ENCODE measurements around the gene YJEFN3. TPM values are rescaled to one million over a fixed set of nuclear protein-coding genes. Genes with fewer than 3 reads are reported as not detected.

The YJEFN3 gene
- total and polyA plus RNA-seq, 4 donors: 0.19 to 0.88 (median 0.63) TPM

DNA sequence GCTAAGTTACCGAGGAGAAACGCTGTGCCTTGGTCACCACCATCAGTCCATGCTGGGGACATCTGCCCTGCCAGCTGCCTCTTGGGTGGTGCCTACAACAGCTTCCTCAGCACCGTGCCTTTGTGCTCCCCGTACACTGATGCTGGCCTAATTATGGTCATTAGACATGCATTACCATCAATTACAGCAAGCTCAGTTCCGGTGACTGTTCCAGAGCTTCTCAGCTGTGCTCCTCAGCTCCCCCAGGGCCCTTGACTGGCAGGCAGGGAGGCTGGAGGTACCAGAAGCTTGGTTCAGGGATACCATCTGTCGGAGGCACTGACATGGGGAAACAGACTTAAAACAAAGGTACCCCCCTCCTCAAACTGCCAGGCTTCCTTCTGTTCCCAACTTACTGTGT, 49.5 kb downstream of the YJEFN3 start:
- TF ChIP-seq EGR1 (IDR thresholded peaks at IDR 0.05; ENCODE audit: low read depth in 2 of 2): no peak
- no peak for TF ChIP-seq JUND (IDR thresholded peaks at IDR 0.05)
- TF ChIP-seq NR2F2 (IDR thresholded peaks at IDR 0.05): no peak
- TF ChIP-seq HNF4A (conservative IDR thresholded peaks at IDR 0.05): no peak
- TF ChIP-seq REST (IDR thresholded peaks at IDR 0.05): no peak
- no peak for TF ChIP-seq HNF4G (IDR thresholded peaks at IDR 0.05)
- TF ChIP-seq TAF1 (conservative IDR thresholded peaks at IDR 0.05): no peak
- TF ChIP-seq GABPA (IDR thresholded peaks at IDR 0.05 in 1 of 2, conservative IDR thresholded peaks at IDR 0.05 in 1 of 2): no peak
- no peak for TF ChIP-seq YY1 (IDR thresholded peaks at IDR 0.05)
- no peak for TF ChIP-seq ATF3 (IDR thresholded peaks at IDR 0.05)
- no peak for TF ChIP-seq SP1 (IDR thresholded peaks at IDR 0.05)
- TF ChIP-seq, protein P1, sequence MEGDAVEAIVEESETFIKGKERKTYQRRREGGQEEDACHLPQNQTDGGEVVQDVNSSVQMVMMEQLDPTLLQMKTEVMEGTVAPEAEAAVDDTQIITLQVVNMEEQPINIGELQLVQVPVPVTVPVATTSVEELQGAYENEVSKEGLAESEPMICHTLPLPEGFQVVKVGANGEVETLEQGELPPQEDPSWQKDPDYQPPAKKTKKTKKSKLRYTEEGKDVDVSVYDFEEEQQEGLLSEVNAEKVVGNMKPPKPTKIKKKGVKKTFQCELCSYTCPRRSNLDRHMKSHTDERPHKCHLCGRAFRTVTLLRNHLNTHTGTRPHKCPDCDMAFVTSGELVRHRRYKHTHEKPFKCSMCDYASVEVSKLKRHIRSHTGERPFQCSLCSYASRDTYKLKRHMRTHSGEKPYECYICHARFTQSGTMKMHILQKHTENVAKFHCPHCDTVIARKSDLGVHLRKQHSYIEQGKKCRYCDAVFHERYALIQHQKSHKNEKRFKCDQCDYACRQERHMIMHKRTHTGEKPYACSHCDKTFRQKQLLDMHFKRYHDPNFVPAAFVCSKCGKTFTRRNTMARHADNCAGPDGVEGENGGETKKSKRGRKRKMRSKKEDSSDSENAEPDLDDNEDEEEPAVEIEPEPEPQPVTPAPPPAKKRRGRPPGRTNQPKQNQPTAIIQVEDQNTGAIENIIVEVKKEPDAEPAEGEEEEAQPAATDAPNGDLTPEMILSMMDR (IDR thresholded peaks at IDR 0.05; ENCODE audit: low read depth, low read length, missing input control): no peak
- TF ChIP-seq FOXA1 (IDR thresholded peaks at IDR 0.05): no peak
- Histone ChIP-seq H3K4me1 (ENCODE audit: control insufficient read depth in 4 of 4, insufficient read depth in 4 of 4, low read length in 3 of 4) (no peaks in the 10 kb centered on the region), H3K9ac (ENCODE audit: low read depth in 1 of 2, low read length in 2 of 2) (no peak overlapping the region), H3K36me3 (ENCODE audit: control insufficient read depth in 4 of 4, insufficient read depth in 3 of 4, low read depth in 1 of 4, low read length in 3 of 4) (no peaks in the 10 kb centered on the region), H3K27me3 (ENCODE audit: control insufficient read depth in 4 of 4, insufficient read depth in 4 of 4, low read length in 3 of 4) (no peaks in the 10 kb centered on the region), H3K27ac (ENCODE audit: low read depth in 1 of 2, low read length in 2 of 2) (no peak overlapping the region), H3K4me3 (ENCODE audit: low read depth in 1 of 3, low read length in 3 of 3) (no peak overlapping the region), H3K9me3 (ENCODE audit: control insufficient read depth in 4 of 4, low read length in 3 of 4) (no peaks in the 10 kb centered on the region)
- WGBS: 93% methylated on average over 6 of the region's 6 CpGs
- no peak for DNase-seq (ENCODE audit: low spot score)

- H3K36me3 ChIP-seq (ENCODE audit: control insufficient read depth in 4 of 4, insufficient read depth in 3 of 4, low read depth in 1 of 4, low read length in 3 of 4): no peaks in the 10 kb centered on the region
- no peak for DNase-seq (ENCODE audit: low spot score)
- no peak overlapping the region for H3K4me3 ChIP-seq (ENCODE audit: low read depth in 1 of 3, low read length in 3 of 3)
- no peaks in the 10 kb centered on the region for H3K9me3 ChIP-seq (ENCODE audit: control insufficient read depth in 4 of 4, low read length in 3 of 4)
- no peak overlapping the region for H3K9ac ChIP-seq (ENCODE audit: low read depth in 1 of 2, low read length in 2 of 2)
- H3K4me1 ChIP-seq (ENCODE audit: control insufficient read depth in 4 of 4, insufficient read depth in 4 of 4, low read length in 3 of 4): no peaks in the 10 kb centered on the region
- no peaks in the 10 kb centered on the region for H3K27me3 ChIP-seq (ENCODE audit: control insufficient read depth in 4 of 4, insufficient read depth in 4 of 4, low read length in 3 of 4)
- no peak overlapping the region for H3K27ac ChIP-seq (ENCODE audit: low read depth in 1 of 2, low read length in 2 of 2)
- 86% methylated on average over 25 of the region's 25 CpGs for WGBS
- TF ChIP-seq, protein P2, sequence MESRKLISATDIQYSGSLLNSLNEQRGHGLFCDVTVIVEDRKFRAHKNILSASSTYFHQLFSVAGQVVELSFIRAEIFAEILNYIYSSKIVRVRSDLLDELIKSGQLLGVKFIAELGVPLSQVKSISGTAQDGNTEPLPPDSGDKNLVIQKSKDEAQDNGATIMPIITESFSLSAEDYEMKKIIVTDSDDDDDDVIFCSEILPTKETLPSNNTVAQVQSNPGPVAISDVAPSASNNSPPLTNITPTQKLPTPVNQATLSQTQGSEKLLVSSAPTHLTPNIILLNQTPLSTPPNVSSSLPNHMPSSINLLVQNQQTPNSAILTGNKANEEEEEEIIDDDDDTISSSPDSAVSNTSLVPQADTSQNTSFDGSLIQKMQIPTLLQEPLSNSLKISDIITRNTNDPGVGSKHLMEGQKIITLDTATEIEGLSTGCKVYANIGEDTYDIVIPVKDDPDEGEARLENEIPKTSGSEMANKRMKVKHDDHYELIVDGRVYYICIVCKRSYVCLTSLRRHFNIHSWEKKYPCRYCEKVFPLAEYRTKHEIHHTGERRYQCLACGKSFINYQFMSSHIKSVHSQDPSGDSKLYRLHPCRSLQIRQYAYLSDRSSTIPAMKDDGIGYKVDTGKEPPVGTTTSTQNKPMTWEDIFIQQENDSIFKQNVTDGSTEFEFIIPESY (IDR thresholded peaks at IDR 0.05): no peak
- TF ChIP-seq NR2F2 (IDR thresholded peaks at IDR 0.05): no peak
- TF ChIP-seq HNF4G (IDR thresholded peaks at IDR 0.05): no peak
- TF ChIP-seq REST (IDR thresholded peaks at IDR 0.05): no peak
- TF ChIP-seq HNF4A (conservative IDR thresholded peaks at IDR 0.05): no peak
- no peak for TF ChIP-seq RAD21 (IDR thresholded peaks at IDR 0.05)
- TF ChIP-seq, protein P1 (IDR thresholded peaks at IDR 0.05; ENCODE audit: low read depth, low read length, missing input control): no peak
- TF ChIP-seq RXRA (IDR thresholded peaks at IDR 0.05): no peak
- no peak for TF ChIP-seq GABPA (IDR thresholded peaks at IDR 0.05 in 1 of 2, conservative IDR thresholded peaks at IDR 0.05 in 1 of 2)
- no peak for TF ChIP-seq JUND (IDR thresholded peaks at IDR 0.05)
- no peak for TF ChIP-seq TAF1 (conservative IDR thresholded peaks at IDR 0.05)
These were observed 51.0 kb downstream of the YJEFN3 start for GRCh38 chr19:19579533-19580361.
